TTC549 (cell line): ENCODE data around the gene TRNP1.

Experiments used
- FAIRE-seq: peaks from 2 replicates; lab custom pipeline; 2012; peaks lifted over from hg19 to GRCh38; lab: Jason Lieb, UNC

Gene TRNP1

GRCh38 chr1:27001570-27002360 is 8.3 kb downstream of the TRNP1 start:
- FAIRE-seq, result no peak

DNA sequence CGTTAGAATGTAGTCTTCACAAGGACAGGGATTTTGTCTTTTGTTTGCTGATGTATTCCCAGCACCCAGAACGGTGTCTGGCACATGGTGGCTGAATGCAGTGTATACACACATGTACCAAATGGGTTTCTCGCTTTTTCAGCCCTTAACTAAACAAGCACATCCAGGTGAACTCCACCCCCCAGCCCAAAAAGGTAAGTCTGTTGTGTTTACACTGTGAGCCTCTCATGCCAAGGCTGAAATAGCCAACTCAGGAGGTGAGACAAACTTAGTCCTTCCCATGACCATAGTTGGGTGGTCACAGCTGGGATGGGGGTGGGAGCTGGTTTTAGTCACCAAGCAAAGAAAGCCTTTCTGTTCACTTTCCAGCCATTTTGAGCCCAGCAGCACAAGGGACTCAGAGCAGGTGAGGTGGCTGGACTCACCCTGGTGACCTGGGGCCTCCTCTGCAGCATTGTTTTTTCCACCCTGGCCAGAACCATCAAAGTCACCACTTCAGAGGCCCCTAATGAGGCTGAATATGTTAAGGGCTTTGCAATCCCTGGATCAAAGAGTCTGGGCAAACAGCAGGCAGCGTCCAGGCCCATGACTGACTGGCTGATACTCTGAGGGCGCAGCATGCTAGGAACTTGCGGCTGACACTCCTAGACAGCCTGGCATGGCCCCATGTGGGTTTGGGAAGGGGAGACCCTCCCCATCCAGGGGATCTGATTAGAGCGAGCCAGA is 10.4 kb downstream of the TRNP1 start:
- no peak for FAIRE-seq

GRCh38 chr1:27004471-27005165 is 11.1 kb downstream of the TRNP1 start:
- FAIRE-seq, result no peak

- FAIRE-seq, result no peak
Measured at GRCh38 chr1:27005166-27005530, 11.7 kb downstream of the TRNP1 start.

GRCh38 chr1:27005648-27006496 is 12.4 kb downstream of the TRNP1 start:
- FAIRE-seq, result no peak

GRCh38 chr1:27006683-27007082 is 13.2 kb downstream of the TRNP1 start:
- FAIRE-seq, result no peak

GRCh38 chr1:27007909-27008582 is 14.6 kb downstream of the TRNP1 start:
- FAIRE-seq, result no peak

- no peak for FAIRE-seq
Measured at GRCh38 chr1:27009601-27010197, 16.2 kb downstream of the TRNP1 start.

DNA sequence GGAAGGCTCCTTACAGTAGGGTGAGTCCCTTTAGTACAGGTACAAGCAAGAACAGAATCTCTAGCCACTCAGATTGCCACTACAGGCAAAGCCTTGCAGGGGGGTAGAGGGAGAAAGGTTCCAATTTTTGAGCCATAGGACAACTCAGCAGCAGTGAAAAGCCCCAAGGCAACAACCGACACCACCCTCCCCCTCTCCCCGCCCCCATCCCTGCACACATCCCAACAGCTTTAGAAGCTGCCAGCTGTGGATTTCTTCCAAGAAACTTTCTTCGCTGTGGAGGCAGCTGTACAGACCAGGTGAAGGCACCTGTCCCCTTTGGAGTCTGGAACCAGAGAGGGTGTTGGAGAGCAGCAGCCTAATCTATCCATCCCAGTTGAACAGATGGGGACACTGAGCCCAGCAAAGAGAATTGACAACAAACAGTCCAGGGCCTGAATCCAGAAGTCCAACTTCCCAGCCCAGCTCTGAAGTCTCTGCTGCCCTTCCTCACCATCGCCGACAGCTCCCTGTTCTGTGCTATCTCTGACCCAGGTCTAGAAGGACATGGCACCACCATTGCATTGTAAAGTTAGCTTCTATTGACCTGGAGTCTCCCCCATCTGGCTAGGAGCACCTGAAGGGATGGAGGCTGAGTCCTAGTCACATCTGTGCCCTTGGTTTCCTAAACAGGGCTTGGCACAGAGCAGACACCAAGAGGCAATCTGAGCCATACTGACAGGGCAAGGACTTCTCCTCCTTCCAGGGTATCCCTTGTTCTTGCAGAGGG is 16.9 kb downstream of the TRNP1 start:
- no peak for FAIRE-seq

- no peak for FAIRE-seq
Measured at GRCh38 chr1:27011058-27011764, 17.7 kb downstream of the TRNP1 start.

DNA sequence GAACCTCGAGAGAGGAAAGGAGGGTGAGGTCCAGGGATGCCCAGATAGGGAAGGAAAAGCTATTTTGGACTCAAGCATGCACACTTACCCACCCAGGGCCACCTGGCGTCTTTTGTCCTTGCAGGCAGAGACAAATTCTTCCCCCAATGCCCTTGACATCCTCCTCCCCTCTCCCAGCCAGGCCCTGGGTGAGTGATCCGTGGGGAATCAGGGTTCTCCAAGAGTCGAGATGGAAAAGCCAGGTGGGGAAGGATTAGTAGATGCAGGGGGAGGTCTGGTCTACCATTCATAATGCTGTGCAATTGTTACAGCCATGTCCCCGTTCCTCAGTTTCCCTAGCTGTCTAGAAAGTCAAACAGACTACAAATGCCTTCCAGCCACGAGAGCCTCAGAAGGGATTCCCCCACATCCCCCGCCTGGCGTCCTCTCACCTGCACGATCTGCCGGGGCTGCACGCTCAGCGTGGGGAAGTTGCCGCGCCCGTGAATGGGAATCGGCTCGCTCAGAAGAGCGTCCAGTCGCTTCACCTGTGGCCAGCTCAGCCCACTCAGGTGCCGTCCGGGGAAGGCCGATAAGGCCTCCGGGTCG is 18.6 kb downstream of the TRNP1 start:
- FAIRE-seq, result no peak

DNA sequence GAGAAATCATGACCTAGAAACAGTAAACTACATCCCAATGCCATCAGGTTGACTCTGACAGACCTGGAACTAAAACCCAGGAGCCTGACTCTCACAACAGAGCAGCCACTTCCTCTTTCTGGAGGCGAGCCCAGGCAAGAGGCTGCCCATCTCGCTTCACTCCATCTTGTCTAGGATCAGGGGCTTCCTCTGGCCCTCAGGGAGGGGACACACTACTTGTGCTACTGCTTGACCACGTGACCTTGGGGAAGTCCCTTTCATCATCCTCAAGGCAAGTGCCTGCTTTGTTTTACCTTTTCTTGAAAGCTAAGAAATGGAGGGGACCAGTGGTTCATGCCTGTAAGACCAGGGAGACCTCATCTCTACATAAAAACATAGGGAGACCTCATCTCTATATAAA is 21.8 kb downstream of the TRNP1 start:
- no peak for FAIRE-seq

- FAIRE-seq, result no peak
Measured at GRCh38 chr1:27016376-27016775, 22.9 kb downstream of the TRNP1 start.

DNA sequence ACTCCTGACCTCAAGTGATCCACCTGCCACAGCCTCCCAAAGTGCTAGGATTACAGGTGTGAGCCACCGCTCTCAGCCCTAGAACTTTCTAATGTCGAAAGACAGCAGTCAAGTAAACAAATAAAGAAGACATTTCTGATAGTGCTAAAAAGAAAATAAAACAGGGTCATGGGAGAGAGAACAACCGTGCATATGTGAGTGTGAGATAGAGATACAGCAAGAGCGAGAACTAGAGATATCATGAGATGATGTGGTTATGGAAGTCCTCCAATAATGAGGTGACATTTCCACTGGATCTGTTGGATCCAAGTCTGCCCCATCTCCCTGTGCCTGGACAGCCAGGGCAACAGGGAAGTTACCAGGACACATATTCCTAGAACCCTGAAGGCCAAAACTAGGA is 23.7 kb downstream of the TRNP1 start:
- FAIRE-seq, result no peak

DNA sequence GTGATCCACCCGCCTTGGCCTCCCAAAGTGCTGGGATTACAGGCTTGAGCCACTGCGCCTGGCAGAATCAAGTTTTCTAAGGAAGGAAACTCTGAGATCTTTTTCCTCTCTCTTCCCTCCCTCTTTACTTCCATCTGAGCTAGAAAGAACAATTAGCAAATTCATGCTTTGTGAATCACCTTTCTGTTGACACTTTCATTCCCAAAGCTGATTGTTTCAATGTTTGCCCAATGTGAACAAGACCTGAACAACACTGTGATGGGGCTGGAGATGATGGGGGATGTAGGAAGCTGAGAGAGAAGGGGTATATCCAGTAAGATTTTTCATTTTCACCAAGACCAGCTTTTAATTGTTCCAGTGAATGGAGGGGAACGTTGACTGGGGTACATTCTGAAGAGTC is 24.8 kb downstream of the TRNP1 start:
- FAIRE-seq, result no peak

DNA sequence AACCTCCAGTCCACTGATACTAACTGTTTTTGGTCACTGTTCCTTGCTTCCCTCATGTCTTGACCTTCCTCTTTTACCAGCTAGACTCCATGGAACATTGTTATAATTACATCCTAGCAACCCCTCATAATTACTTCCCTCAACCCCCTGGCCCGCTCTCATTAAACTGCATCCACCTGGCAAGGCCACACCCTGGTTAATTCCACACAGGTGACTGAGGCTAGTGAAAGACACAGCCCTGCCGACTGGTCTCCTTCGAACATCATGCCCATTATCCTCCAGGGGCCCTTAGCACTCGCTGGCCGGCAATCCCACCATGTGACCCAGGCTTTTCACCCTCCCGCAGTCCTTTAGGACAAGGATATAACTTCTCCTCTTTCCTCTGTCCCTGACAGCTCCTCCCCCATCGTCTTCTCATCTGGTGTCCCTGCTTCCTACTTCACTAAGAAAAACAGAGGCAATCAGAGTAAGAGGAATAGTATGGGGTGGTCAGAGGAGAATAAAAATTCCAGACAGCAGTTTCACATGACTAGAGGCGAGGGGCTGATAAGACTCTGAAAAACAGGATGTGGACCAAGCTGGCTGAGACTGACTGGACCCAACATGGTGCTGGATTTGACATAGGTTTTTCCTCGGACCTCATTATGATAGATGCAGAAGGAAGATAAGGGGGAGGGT is 28.0 kb downstream of the TRNP1 start:
- no peak for FAIRE-seq

GRCh38 chr1:27025718-27026117 is 32.2 kb downstream of the TRNP1 start:
- FAIRE-seq, result no peak

GRCh38 chr1:27026621-27027574 is 33.4 kb downstream of the TRNP1 start:
- peak; percentile 80 for FAIRE-seq
